Thyroid gland (tissue), 4 donors: ENCODE results near the gene PAGR1.

Experiments used
- POLR2A ChIP-seq, 2 donors: fragments of 450-650 bp; IDR thresholded peaks; one replicate each; pipeline ENCODE4 v1.6.1; 2017; ENCODE audit warnings: antibody characterized with exemption in 2 of 2, mild to moderate bottlenecking in 2 of 2, moderate library complexity in 1 of 2
- TF ChIP-seq, protein P1 (sequence below), 6 experiments: fragments of 200-600 bp in 3 of 6; fragments of 450-650 bp in 3 of 6; sonication (generic) in 3 of 6; IDR thresholded peaks; one replicate each; pipeline ENCODE4 v1.5.1; 2016 to 2019; ENCODE audit warnings: antibody characterized with exemption in 6 of 6, mild to moderate bottlenecking in 2 of 6, inconsistent platforms in 1 of 6, moderate library complexity in 1 of 6

- no peak for TF ChIP-seq POLR2A (IDR thresholded peaks at IDR 0.05)
- TF ChIP-seq, protein P1, sequence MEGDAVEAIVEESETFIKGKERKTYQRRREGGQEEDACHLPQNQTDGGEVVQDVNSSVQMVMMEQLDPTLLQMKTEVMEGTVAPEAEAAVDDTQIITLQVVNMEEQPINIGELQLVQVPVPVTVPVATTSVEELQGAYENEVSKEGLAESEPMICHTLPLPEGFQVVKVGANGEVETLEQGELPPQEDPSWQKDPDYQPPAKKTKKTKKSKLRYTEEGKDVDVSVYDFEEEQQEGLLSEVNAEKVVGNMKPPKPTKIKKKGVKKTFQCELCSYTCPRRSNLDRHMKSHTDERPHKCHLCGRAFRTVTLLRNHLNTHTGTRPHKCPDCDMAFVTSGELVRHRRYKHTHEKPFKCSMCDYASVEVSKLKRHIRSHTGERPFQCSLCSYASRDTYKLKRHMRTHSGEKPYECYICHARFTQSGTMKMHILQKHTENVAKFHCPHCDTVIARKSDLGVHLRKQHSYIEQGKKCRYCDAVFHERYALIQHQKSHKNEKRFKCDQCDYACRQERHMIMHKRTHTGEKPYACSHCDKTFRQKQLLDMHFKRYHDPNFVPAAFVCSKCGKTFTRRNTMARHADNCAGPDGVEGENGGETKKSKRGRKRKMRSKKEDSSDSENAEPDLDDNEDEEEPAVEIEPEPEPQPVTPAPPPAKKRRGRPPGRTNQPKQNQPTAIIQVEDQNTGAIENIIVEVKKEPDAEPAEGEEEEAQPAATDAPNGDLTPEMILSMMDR (IDR thresholded peaks at IDR 0.05) = no peak
Observed at GRCh38 chr16:29854520-29855100, 38.7 kb downstream of the PAGR1 start.
